MCF 10A (cell line): ENCODE data around the gene CPSF3. TPM values are rescaled to one million over a fixed set of nuclear protein-coding genes. Genes with fewer than 3 reads are reported as not detected.

ENCODE experiments used
- BruUV-seq: library from RNA; stranded (reverse); fragments of 400-500 nt; replicated peaks from 2 replicates; lab custom pipeline; 2021; lab: Mats Ljungman, UMichigan
- CTCF ChIA-PET: fragments of 300-600 bp; sonication (Branson Sonifier 250); formaldehyde crosslinking; extraction: SDS; loops from one replicate; lab custom pipeline; 2021; ENCODE audit warnings: antibody characterized with exemption, inconsistent platforms; lab: Yijun Ruan, JAX
- POLR2A ChIA-PET: fragments of 300-600, 350-650 bp; sonication (Branson Sonifier 250); formaldehyde crosslinking; extraction: SDS; loops from one replicate; lab custom pipeline; 2020; ENCODE audit warnings: antibody characterized with exemption, inconsistent platforms; lab: Yijun Ruan, JAX
- DNase-seq: peaks from one replicate; pipeline ENCODE4 v3.0.0-alpha.2; 2018; ENCODE audit not compliant: unreplicated experiment
- H3K27ac Mint-ChIP-seq: one replicate; pipeline ENCODE4 v1.8.0; 2022; ENCODE audit warnings: mild to moderate bottlenecking, low read depth, mixed read lengths; ENCODE audit not compliant: unreplicated experiment
- H3K27me3 Mint-ChIP-seq: one replicate; pipeline ENCODE4 v1.8.0; 2022; ENCODE audit warnings: mixed read lengths; ENCODE audit not compliant: insufficient read depth, unreplicated experiment
- H3K36me3 Mint-ChIP-seq: one replicate; pipeline ENCODE4 v1.8.0; 2022; ENCODE audit warnings: mild to moderate bottlenecking, moderate library complexity, mixed read lengths; ENCODE audit not compliant: insufficient read depth, unreplicated experiment
- H3K4me1 Mint-ChIP-seq: one replicate; pipeline ENCODE4 v1.8.0; 2022; ENCODE audit warnings: mixed read lengths; ENCODE audit not compliant: insufficient read depth, unreplicated experiment
- H3K4me3 Mint-ChIP-seq: one replicate; pipeline ENCODE4 v1.8.0; 2022; ENCODE audit warnings: mild to moderate bottlenecking, moderate library complexity, mixed read lengths; ENCODE audit not compliant: unreplicated experiment
- H3K9me3 Mint-ChIP-seq: one replicate; pipeline ENCODE4 v1.8.0; 2022; ENCODE audit warnings: mixed read lengths; ENCODE audit not compliant: unreplicated experiment
- CTCF ChIP-seq: fragments of 200-600 bp; IDR thresholded peaks from one replicate; pipeline ENCODE4 v1.8.0; 2022; ENCODE audit warnings: antibody characterized with exemption, mild to moderate bottlenecking; ENCODE audit not compliant: unreplicated experiment
- intact Hi-C: fragments of 100-400 bp; cut with micrococcal nuclease; formaldehyde crosslinking; loops from 2 replicates; pipeline ENCODE4 v1.14.1; 2022
- total RNA-seq: library from RNA; stranded (reverse); gene quantifications from 2 replicates; pipeline ENCODE4 v1.2.3, GENCODE V29; 2022

Gene CPSF3
- total RNA-seq, 1 experiment from 2014 or later: 51.0 TPM

- Mint-ChIP-seq H3K27ac (no peak overlapping the region), H3K4me1 (no peaks in the 10 kb centered on the region), H3K4me3 (no peak overlapping the region), H3K27me3 (no peaks in the 10 kb centered on the region), H3K36me3 (peaks cover 98% of the 10 kb centered on the region), H3K9me3 (no peaks in the 10 kb centered on the region)
- intact Hi-C loops: no loop called here
- ChIA-PET CTCF (interaction anchor here (0.9 kb wide), 1 partner anchor 9 kb away, joined by 3 read pairs; no protein-coding TSS in a partner anchor), POLR2A (interaction anchor here (1.9 kb wide), 1 partner anchor 9 kb away, joined by 7 read pairs; the partner anchor contains the start of gene IAH1)
- DNase-seq: no peak
- no TSS peak for BruUV-seq
- TF ChIP-seq CTCF: no peak
Measured at GRCh38 chr2:9484533-9484932, 61.1 kb downstream of the CPSF3 start.

- Mint-ChIP-seq H3K36me3 (peaks cover 91% of the 10 kb centered on the region), H3K27me3 (no peaks in the 10 kb centered on the region), H3K27ac (no peak overlapping the region), H3K9me3 (no peaks in the 10 kb centered on the region), H3K4me3 (no peak overlapping the region), H3K4me1 (no peaks in the 10 kb centered on the region)
- ChIA-PET CTCF (interaction anchor here (1.1 kb wide), 1 partner anchor 66 kb away, joined by 3 read pairs; no protein-coding TSS in a partner anchor), POLR2A (interaction anchor here (1.0 to 1.1 kb wide), 2 partner anchors 12 to 14 kb away, joined by 4 to 6 read pairs; no protein-coding TSS in a partner anchor)
- BruUV-seq: TSS peak; percentile 20
- no peak for DNase-seq
- intact Hi-C loops: no loop called here
- TF ChIP-seq CTCF: no peak
Measured at GRCh38 chr2:9488583-9489547, 65.4 kb downstream of the CPSF3 start.

GRCh38 chr2:9490789-9491188 lies 67.3 kb downstream of the CPSF3 start:
- Mint-ChIP-seq H3K27me3 (no peaks in the 10 kb centered on the region), H3K4me3 (no peak overlapping the region), H3K27ac (no peak overlapping the region), H3K9me3 (no peaks in the 10 kb centered on the region), H3K4me1 (no peaks in the 10 kb centered on the region), H3K36me3 (peaks cover 93% of the 10 kb centered on the region)
- no peak for DNase-seq
- intact Hi-C loops: no loop called here
- ChIA-PET CTCF (interaction anchor here (0.7 to 1.4 kb wide), 3 partner anchors 15 to 279 kb away, joined by 3 to 4 read pairs (median 3); no protein-coding TSS in a partner anchor), POLR2A (interaction anchor here (1.0 to 1.3 kb wide), 2 partner anchors 9 to 45 kb away, joined by 3 to 4 read pairs; no protein-coding TSS in a partner anchor)
- no peak for TF ChIP-seq CTCF
- BruUV-seq: no TSS peak

- no peak overlapping the region for H3K27ac Mint-ChIP-seq
- TF ChIP-seq CTCF: no peak
- BruUV-seq: no TSS peak
- H3K9me3 Mint-ChIP-seq: no peaks in the 10 kb centered on the region
- CTCF ChIA-PET: no interaction called here
- no peaks in the 10 kb centered on the region for H3K4me1 Mint-ChIP-seq
- POLR2A ChIA-PET: interaction anchor here (0.6 to 2.1 kb wide), 5 partner anchors 9 to 151 kb away, joined by 3 to 6 read pairs (median 4); partner anchors contain the start of gene ADAM17
- no peak for DNase-seq
- H3K27me3 Mint-ChIP-seq: no peaks in the 10 kb centered on the region
- H3K4me3 Mint-ChIP-seq: no peak overlapping the region
- peaks cover 93% of the 10 kb centered on the region for H3K36me3 Mint-ChIP-seq
- intact Hi-C loops: no loop called here
Measured at GRCh38 chr2:9492927-9493326, 69.5 kb downstream of the CPSF3 start.
